ENCODE data around the gene ATM.

DNA sequence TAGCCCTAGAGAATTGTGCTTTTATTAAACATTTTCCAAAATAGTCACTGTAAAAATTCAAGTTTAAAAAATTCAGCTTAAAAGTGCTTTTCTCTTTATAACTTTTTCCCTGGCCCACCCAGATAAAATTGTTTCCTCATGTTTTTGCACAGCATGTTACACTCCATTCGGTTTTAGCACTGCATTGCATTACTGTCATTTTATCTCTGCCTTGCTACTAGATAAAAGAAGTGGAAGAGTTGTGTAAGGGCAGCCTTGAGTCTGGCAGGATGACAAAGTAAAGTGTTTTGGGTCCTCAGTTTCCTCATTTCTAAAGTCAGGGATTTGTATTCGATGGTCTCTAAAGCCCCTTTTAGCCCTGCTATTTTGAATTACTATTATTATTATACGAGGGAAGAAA is 99.8 kb downstream of the ATM start:
- TF ChIP-seq, protein P1, sequence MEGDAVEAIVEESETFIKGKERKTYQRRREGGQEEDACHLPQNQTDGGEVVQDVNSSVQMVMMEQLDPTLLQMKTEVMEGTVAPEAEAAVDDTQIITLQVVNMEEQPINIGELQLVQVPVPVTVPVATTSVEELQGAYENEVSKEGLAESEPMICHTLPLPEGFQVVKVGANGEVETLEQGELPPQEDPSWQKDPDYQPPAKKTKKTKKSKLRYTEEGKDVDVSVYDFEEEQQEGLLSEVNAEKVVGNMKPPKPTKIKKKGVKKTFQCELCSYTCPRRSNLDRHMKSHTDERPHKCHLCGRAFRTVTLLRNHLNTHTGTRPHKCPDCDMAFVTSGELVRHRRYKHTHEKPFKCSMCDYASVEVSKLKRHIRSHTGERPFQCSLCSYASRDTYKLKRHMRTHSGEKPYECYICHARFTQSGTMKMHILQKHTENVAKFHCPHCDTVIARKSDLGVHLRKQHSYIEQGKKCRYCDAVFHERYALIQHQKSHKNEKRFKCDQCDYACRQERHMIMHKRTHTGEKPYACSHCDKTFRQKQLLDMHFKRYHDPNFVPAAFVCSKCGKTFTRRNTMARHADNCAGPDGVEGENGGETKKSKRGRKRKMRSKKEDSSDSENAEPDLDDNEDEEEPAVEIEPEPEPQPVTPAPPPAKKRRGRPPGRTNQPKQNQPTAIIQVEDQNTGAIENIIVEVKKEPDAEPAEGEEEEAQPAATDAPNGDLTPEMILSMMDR (IDR thresholded peaks at IDR 0.05) = no peak
- no peak for TF ChIP-seq POLR2A (IDR thresholded peaks at IDR 0.05)

Measured in body of pancreas (tissue), 4 donors.